ENCODE data around the gene SIRPA. TPM values are rescaled to one million over a fixed set of nuclear protein-coding genes. Genes with fewer than 3 reads are reported as not detected.

Gene SIRPA
- total and polyA plus RNA-seq, 5 donors from 2014 or later: not detected

GRCh38 chr20:1924910-1925861, 30.0 kb downstream of the SIRPA start:
- H3K4me3 Mint-ChIP-seq: no peak overlapping the region
- H3K4me3 ChIP-seq (ENCODE audit: low read depth, low read length): no peak overlapping the region
- H3K36me3 ChIP-seq (ENCODE audit: control insufficient read depth, insufficient read depth, low read length): no peaks in the 10 kb centered on the region
- H3K4me1 Mint-ChIP-seq: no peaks in the 10 kb centered on the region
- H3K36me3 Mint-ChIP-seq: no peaks in the 10 kb centered on the region
- ATAC-seq (ENCODE audit: low read depth in 2 of 2) (no peak), DNase-seq (no peak)
- no peaks in the 10 kb centered on the region for H3K27me3 ChIP-seq (ENCODE audit: control insufficient read depth, insufficient read depth, low read length)
- no peak overlapping the region for H3K27ac ChIP-seq (ENCODE audit: insufficient read depth, low read length, poor library complexity, severe bottlenecking)
- no peaks in the 10 kb centered on the region for H3K9me3 ChIP-seq (ENCODE audit: control insufficient read depth in 2 of 2, low read length in 2 of 2)
- no peak overlapping the region for H3K27ac Mint-ChIP-seq
- peaks cover 13% of the 10 kb centered on the region for H3K27me3 Mint-ChIP-seq
- H3K9me3 Mint-ChIP-seq: peaks cover 0 to 1% (median 0%) of the 10 kb centered on the region in 7 donors
- no peaks in the 10 kb centered on the region for H3K4me1 ChIP-seq (ENCODE audit: control insufficient read depth, insufficient read depth, low read length, poor library complexity, severe bottlenecking)

GRCh38 chr20:1926237-1926636, 31.0 kb downstream of the SIRPA start:
- no peaks in the 10 kb centered on the region for H3K9me3 ChIP-seq (ENCODE audit: control insufficient read depth in 2 of 2, low read length in 2 of 2)
- no peaks in the 10 kb centered on the region for H3K27me3 ChIP-seq (ENCODE audit: control insufficient read depth, insufficient read depth, low read length)
- no peaks in the 10 kb centered on the region for H3K36me3 ChIP-seq (ENCODE audit: control insufficient read depth, insufficient read depth, low read length)
- no peak overlapping the region for H3K4me3 ChIP-seq (ENCODE audit: low read depth, low read length)
- Mint-ChIP-seq H3K4me3 (no peak overlapping the region), H3K4me1 (no peaks in the 10 kb centered on the region), H3K27ac (no peak overlapping the region), H3K27me3 (peaks cover 13% of the 10 kb centered on the region), H3K36me3 (no peaks in the 10 kb centered on the region), H3K9me3 (peaks cover 0 to 1% (median 0%) of the 10 kb centered on the region in 7 donors)
- H3K27ac ChIP-seq (ENCODE audit: insufficient read depth, low read length, poor library complexity, severe bottlenecking): no peak overlapping the region
- DNase-seq (no peak), ATAC-seq (ENCODE audit: low read depth in 2 of 2) (no peak)
- no peaks in the 10 kb centered on the region for H3K4me1 ChIP-seq (ENCODE audit: control insufficient read depth, insufficient read depth, low read length, poor library complexity, severe bottlenecking)

- H3K36me3 ChIP-seq (ENCODE audit: control insufficient read depth, insufficient read depth, low read length): no peaks in the 10 kb centered on the region
- no peaks in the 10 kb centered on the region for H3K27me3 ChIP-seq (ENCODE audit: control insufficient read depth, insufficient read depth, low read length)
- Mint-ChIP-seq H3K36me3 (no peaks in the 10 kb centered on the region), H3K27me3 (peaks cover 13% of the 10 kb centered on the region), H3K9me3 (peaks cover 0 to 1% (median 0%) of the 10 kb centered on the region in 7 donors), H3K4me1 (no peaks in the 10 kb centered on the region), H3K4me3 (no peak overlapping the region), H3K27ac (no peak overlapping the region)
- no peaks in the 10 kb centered on the region for H3K9me3 ChIP-seq (ENCODE audit: control insufficient read depth in 2 of 2, low read length in 2 of 2)
- no peaks in the 10 kb centered on the region for H3K4me1 ChIP-seq (ENCODE audit: control insufficient read depth, insufficient read depth, low read length, poor library complexity, severe bottlenecking)
- no peak overlapping the region for H3K4me3 ChIP-seq (ENCODE audit: low read depth, low read length)
- no peak for DNase-seq
- H3K27ac ChIP-seq (ENCODE audit: insufficient read depth, low read length, poor library complexity, severe bottlenecking): no peak overlapping the region
- no peak for ATAC-seq (ENCODE audit: low read depth in 2 of 2)
These were observed 32.0 kb downstream of the SIRPA start for GRCh38 chr20:1927217-1927616.

DNA sequence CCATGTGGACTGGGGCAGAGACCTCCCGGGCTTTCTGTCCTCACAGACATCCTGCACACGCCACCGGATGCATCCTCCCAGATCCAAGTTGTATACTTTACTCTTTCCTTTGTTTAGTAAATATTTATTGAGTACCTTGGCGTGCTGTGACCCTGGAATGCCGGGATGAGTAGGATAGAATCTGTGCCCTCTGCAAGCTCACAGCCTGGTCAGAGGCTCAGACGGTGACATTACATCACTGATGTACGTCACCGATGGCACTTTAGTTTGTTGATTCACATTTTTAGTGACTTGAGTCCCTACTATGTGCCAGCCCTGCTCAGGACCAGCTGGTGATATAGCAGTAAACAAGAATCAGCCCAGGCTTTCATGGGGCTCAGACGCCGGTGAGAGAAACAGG, 32.9 kb downstream of the SIRPA start:
- H3K9me3 Mint-ChIP-seq: peaks cover 0 to 1% (median 0%) of the 10 kb centered on the region in 7 donors
- no peak for DNase-seq
- H3K4me1 ChIP-seq (ENCODE audit: control insufficient read depth, insufficient read depth, low read length, poor library complexity, severe bottlenecking): no peaks in the 10 kb centered on the region
- H3K36me3 Mint-ChIP-seq: no peaks in the 10 kb centered on the region
- no peaks in the 10 kb centered on the region for H3K9me3 ChIP-seq (ENCODE audit: control insufficient read depth in 2 of 2, low read length in 2 of 2)
- H3K27ac ChIP-seq (ENCODE audit: insufficient read depth, low read length, poor library complexity, severe bottlenecking): no peak overlapping the region
- H3K4me1 Mint-ChIP-seq: no peaks in the 10 kb centered on the region
- no peak overlapping the region for H3K4me3 Mint-ChIP-seq
- no peak overlapping the region for H3K27ac Mint-ChIP-seq
- peaks cover 13% of the 10 kb centered on the region for H3K27me3 Mint-ChIP-seq
- no peaks in the 10 kb centered on the region for H3K36me3 ChIP-seq (ENCODE audit: control insufficient read depth, insufficient read depth, low read length)
- H3K4me3 ChIP-seq (ENCODE audit: low read depth, low read length): no peak overlapping the region
- no peak for ATAC-seq (ENCODE audit: low read depth in 2 of 2)
- H3K27me3 ChIP-seq (ENCODE audit: control insufficient read depth, insufficient read depth, low read length): no peaks in the 10 kb centered on the region

- DNase-seq: no peak
- Mint-ChIP-seq H3K27ac (no peak overlapping the region), H3K36me3 (no peaks in the 10 kb centered on the region), H3K27me3 (peaks cover 13% of the 10 kb centered on the region), H3K9me3 (peaks cover 0 to 1% (median 0%) of the 10 kb centered on the region in 7 donors), H3K4me1 (no peaks in the 10 kb centered on the region), H3K4me3 (no peak overlapping the region)
- H3K9me3 ChIP-seq (ENCODE audit: control insufficient read depth in 2 of 2, low read length in 2 of 2): no peaks in the 10 kb centered on the region
- no peak for ATAC-seq (ENCODE audit: low read depth in 2 of 2)
- H3K4me1 ChIP-seq (ENCODE audit: control insufficient read depth, insufficient read depth, low read length, poor library complexity, severe bottlenecking): no peaks in the 10 kb centered on the region
- H3K27ac ChIP-seq (ENCODE audit: insufficient read depth, low read length, poor library complexity, severe bottlenecking): no peak overlapping the region
- no peaks in the 10 kb centered on the region for H3K36me3 ChIP-seq (ENCODE audit: control insufficient read depth, insufficient read depth, low read length)
- no peaks in the 10 kb centered on the region for H3K27me3 ChIP-seq (ENCODE audit: control insufficient read depth, insufficient read depth, low read length)
- no peak overlapping the region for H3K4me3 ChIP-seq (ENCODE audit: low read depth, low read length)
These were observed 33.6 kb downstream of the SIRPA start for GRCh38 chr20:1928782-1929181.

- DNase-seq (no peak), ATAC-seq (ENCODE audit: low read depth in 2 of 2) (no peak)
- Histone ChIP-seq H3K27ac (ENCODE audit: insufficient read depth, low read length, poor library complexity, severe bottlenecking) (no peak overlapping the region), H3K36me3 (ENCODE audit: control insufficient read depth, insufficient read depth, low read length) (no peaks in the 10 kb centered on the region), H3K27me3 (ENCODE audit: control insufficient read depth, insufficient read depth, low read length) (no peaks in the 10 kb centered on the region), H3K4me3 (ENCODE audit: low read depth, low read length) (no peak overlapping the region), H3K9me3 (ENCODE audit: control insufficient read depth in 2 of 2, low read length in 2 of 2) (no peaks in the 10 kb centered on the region), H3K4me1 (ENCODE audit: control insufficient read depth, insufficient read depth, low read length, poor library complexity, severe bottlenecking) (no peaks in the 10 kb centered on the region)
- Mint-ChIP-seq H3K36me3 (no peaks in the 10 kb centered on the region), H3K27me3 (peaks cover 13% of the 10 kb centered on the region), H3K27ac (no peak overlapping the region), H3K4me3 (no peak overlapping the region), H3K9me3 (peaks cover 0 to 1% (median 0%) of the 10 kb centered on the region in 7 donors), H3K4me1 (no peaks in the 10 kb centered on the region)
These were observed 34.3 kb downstream of the SIRPA start for GRCh38 chr20:1929460-1929859.

GRCh38 chr20:1930165-1930564, 35.0 kb downstream of the SIRPA start:
- Mint-ChIP-seq H3K27ac (no peak overlapping the region), H3K4me3 (no peak overlapping the region), H3K36me3 (no peaks in the 10 kb centered on the region), H3K4me1 (no peaks in the 10 kb centered on the region), H3K27me3 (peaks cover 13% of the 10 kb centered on the region), H3K9me3 (peaks cover 0 to 1% (median 0%) of the 10 kb centered on the region in 7 donors)
- Histone ChIP-seq H3K4me1 (ENCODE audit: control insufficient read depth, insufficient read depth, low read length, poor library complexity, severe bottlenecking) (no peaks in the 10 kb centered on the region), H3K4me3 (ENCODE audit: low read depth, low read length) (no peak overlapping the region), H3K36me3 (ENCODE audit: control insufficient read depth, insufficient read depth, low read length) (no peaks in the 10 kb centered on the region), H3K27me3 (ENCODE audit: control insufficient read depth, insufficient read depth, low read length) (no peaks in the 10 kb centered on the region), H3K27ac (ENCODE audit: insufficient read depth, low read length, poor library complexity, severe bottlenecking) (no peak overlapping the region), H3K9me3 (ENCODE audit: control insufficient read depth in 2 of 2, low read length in 2 of 2) (no peaks in the 10 kb centered on the region)
- no peak for DNase-seq
- ATAC-seq (ENCODE audit: low read depth in 2 of 2): no peak

GRCh38 chr20:1931830-1932229, 36.6 kb downstream of the SIRPA start:
- no peaks in the 10 kb centered on the region for H3K36me3 ChIP-seq (ENCODE audit: control insufficient read depth, insufficient read depth, low read length)
- H3K4me1 ChIP-seq (ENCODE audit: control insufficient read depth, insufficient read depth, low read length, poor library complexity, severe bottlenecking): no peaks in the 10 kb centered on the region
- H3K27me3 ChIP-seq (ENCODE audit: control insufficient read depth, insufficient read depth, low read length): no peaks in the 10 kb centered on the region
- Mint-ChIP-seq H3K4me1 (no peaks in the 10 kb centered on the region), H3K9me3 (peaks cover 0 to 1% (median 0%) of the 10 kb centered on the region in 7 donors), H3K36me3 (no peaks in the 10 kb centered on the region), H3K4me3 (no peak overlapping the region), H3K27me3 (peaks cover 11% of the 10 kb centered on the region), H3K27ac (no peak overlapping the region)
- H3K4me3 ChIP-seq (ENCODE audit: low read depth, low read length): no peak overlapping the region
- no peaks in the 10 kb centered on the region for H3K9me3 ChIP-seq (ENCODE audit: control insufficient read depth in 2 of 2, low read length in 2 of 2)
- no peak overlapping the region for H3K27ac ChIP-seq (ENCODE audit: insufficient read depth, low read length, poor library complexity, severe bottlenecking)
- DNase-seq (no peak), ATAC-seq (ENCODE audit: low read depth in 2 of 2) (no peak)

Data from CD4-positive, CD25-positive, alpha-beta regulatory T cell (primary cell).